WI38 (cell line): ENCODE measurements around the gene SMIM32.
A peak's percentile ranks its signal among the peaks of the same experiment; 100 is the strongest.

ENCODE experiments used
- H3K4me3 ChIP-seq: 2 replicates; pipeline ENCODE4 v1.5.1; 2011; ENCODE audit warnings: low read depth, mild to moderate bottlenecking, control low read depth, low read length
- CTCF ChIP-seq: IDR thresholded peaks from 2 replicates; pipeline ENCODE4 v1.5.1; 2012; ENCODE audit warnings: low read depth, mild to moderate bottlenecking, control low read depth, low read length

The SMIM32 gene

GRCh38 chr5:136192526-136193321, at the start of gene SMIM32:
SMIM32 (minus strand) TSS chr5:136193162; CDS start chr5:136192524, 638 bp downstream.
- TF ChIP-seq CTCF: no peak
- peak within 1 kb of the TSS; percentile 22; the same call in 1 of the 2 replicates for H3K4me3 ChIP-seq

GRCh38 chr5:136242611-136243010, 49.6 kb upstream of the SMIM32 start:
- no peak overlapping the region for H3K4me3 ChIP-seq
- no peak for TF ChIP-seq CTCF

GRCh38 chr5:136242136-136242535, 49.2 kb upstream of the SMIM32 start:
- no peak for TF ChIP-seq CTCF
- no peak overlapping the region for H3K4me3 ChIP-seq

GRCh38 chr5:136240894-136241293, 47.9 kb upstream of the SMIM32 start:
- TF ChIP-seq CTCF: no peak
- H3K4me3 ChIP-seq: no peak overlapping the region

GRCh38 chr5:136236479-136237083, 43.6 kb upstream of the SMIM32 start:
- TF ChIP-seq CTCF: no peak

GRCh38 chr5:136235321-136235720, 42.4 kb upstream of the SMIM32 start:
- no peak overlapping the region for H3K4me3 ChIP-seq
- TF ChIP-seq CTCF: no peak

More at GRCh38 chr5:136236479-136237083, 43.6 kb upstream of the SMIM32 start:
- no peak overlapping the region for H3K4me3 ChIP-seq

- TF ChIP-seq CTCF: no peak
- no peak overlapping the region for H3K4me3 ChIP-seq
These were observed 39.4 kb upstream of the SMIM32 start for GRCh38 chr5:136232316-136232715.
